NCI-H146 treated with DMSO at 0.1 percent for 48 hours (cell line): ENCODE data around the gene DPF1.
"Not testable (repeated sequence)": the region's sequence is repeated elsewhere in the genome, so short reads cannot be mapped to it uniquely, and the experiment has no call there.

Source experiments
- DNase-seq: peaks from one replicate; lab custom pipeline; 2025; ENCODE audit not compliant: unreplicated experiment; lab: John Stamatoyannopoulos, UW

DPF1 gene

GRCh38 chr19:38224014-38224862 is at the start of gene DPF1:
TSS of gene DPF1 (minus strand) at chr19:38224222. CDS start at chr19:38224142, 80 bp downstream.
- peak; percentile 67 for DNase-seq

DNA sequence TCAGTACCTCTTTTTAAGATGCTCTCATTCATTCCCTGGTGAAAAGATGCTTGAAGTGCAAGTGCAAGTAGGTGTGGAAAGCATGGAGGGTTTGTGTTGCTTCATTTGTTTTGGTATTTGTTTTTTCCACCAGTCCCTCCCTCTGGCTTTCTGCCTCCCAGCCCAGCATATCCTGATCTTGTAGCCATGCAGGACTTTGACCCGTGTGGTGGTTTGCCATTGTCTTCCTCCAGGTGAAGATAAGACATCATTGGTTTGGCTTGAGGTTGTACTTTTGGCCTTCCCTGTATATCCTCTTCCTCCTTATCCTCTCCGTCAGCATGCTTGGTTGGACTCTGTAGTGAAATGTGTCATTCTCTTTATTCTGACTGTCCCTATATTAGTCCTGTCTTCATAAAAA is 49.5 kb upstream of the DPF1 start:
- no peak for DNase-seq

DNA sequence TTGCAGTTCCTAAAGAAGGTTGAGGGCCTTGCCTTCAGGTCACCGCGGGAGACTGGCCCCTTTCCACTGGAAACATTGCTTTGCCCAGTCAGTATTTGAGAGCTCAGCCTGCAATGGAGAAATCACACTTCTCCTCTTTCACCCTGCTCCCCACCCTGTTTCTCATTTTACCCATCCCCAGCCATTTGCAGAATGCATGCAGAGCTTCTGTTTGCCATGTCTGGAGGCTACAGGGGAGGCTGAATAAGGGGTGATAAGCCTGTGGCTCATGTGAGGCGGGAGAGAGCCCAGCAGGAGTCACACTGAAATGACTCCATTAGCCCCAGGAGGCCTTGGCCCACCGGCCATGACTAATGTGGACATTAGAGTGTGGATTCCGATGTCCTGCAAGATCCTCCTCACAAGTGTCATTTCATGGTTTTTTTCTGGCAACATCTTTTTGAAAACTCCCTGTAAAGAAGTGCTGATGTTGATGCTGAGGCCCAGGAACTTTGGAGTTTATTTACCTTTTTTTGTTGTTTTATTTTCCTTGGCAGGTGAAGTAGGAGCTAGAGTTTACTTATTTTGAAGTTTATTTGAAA is 46.7 kb upstream of the DPF1 start:
- DNase-seq: peak; percentile 83

DNA sequence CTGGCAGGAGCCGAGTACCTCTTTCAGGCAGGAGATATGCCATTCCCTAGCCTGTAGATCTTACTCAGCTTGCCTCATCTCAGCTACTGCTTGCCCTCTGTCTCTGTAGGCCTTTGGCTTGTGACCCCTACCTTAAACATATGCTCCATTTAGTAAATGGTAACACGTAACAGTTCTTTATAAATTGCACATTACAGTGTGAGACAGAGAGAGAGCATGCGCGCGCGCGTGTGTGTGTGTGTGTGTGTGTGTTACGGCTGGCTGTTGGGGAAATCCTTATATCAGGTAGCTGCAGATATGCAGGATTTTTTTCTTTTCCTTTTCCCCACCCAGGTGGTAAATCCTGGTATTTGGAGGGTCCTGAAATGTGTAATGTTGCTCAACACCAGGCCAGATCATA is 44.5 kb upstream of the DPF1 start:
- DNase-seq: no peak

DNA sequence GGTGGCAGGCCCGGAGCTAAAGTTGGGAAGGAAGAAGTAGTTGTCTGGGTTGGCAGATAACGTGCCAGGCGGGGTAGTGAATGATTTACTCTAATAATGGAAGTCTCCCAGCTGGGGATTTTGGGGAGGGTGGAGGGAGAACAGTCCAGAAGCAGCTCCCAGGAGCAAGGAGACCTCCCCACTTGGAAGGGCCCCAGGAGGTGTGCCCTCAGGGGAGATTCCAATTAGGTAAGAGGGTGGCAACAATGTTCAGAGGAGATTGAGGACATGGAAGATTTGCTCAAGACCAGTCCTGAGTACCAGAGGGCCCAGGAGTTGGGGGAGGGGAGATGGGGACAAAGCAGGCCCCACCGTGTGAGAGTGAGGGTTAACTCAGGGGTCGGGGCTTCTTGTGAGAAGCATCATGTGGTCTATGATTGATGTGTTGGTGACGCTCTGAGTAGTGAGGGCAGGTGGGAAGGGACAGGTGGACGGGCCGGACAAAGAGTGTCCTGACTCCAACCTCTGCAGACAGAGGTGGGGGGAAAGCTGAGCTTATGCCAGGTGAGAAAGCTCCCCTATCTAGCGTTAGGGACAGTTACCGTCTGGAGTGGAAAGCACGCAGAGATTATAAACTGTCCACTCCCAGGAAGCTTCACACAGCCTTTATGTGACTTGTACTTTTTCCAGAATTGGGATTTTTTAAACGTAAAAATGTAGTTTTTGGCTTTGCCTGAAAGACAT is 43.9 kb upstream of the DPF1 start:
- DNase-seq: no peak

GRCh38 chr19:38266981-38267597 is 43.1 kb upstream of the DPF1 start:
- no peak for DNase-seq

- DNase-seq: no peak
Measured at GRCh38 chr19:38265921-38266429, 42.0 kb upstream of the DPF1 start.

GRCh38 chr19:38265213-38265861 is 41.3 kb upstream of the DPF1 start:
- DNase-seq: peak; percentile 18

DNA sequence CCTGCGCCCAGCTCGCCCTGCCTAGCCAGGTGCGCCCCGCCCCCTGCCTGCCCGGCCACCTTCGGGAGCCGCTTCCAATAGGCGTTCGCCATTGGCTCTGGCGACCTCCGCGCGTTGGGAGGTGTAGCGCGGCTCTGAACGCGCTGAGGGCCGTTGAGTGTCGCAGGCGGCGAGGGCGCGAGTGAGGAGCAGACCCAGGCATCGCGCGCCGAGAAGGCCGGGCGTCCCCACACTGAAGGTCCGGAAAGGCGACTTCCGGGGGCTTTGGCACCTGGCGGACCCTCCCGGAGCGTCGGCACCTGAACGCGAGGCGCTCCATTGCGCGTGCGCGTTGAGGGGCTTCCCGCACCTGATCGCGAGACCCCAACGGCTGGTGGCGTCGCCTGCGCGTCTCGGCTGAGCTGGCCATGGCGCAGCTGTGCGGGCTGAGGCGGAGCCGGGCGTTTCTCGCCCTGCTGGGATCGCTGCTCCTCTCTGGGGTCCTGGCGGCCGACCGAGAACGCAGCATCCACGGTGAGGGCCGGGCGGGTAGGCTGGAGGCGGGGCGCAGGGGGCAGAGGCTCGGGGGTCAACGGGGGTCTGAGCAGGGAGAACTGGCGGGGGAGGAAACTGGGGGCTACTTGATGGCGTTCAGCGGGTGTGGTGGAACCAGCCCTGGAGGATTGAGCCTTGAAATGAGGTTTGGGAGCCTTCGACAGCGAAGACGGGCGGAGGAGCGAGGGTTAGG is 40.6 kb upstream of the DPF1 start, which contains the start of gene SPINT2:
Gene SPINT2 (plus strand): TSS at position 88 of the 727 bp plus-strand sequence. CDS start 320 bp downstream, at position 408.
- no peak for DNase-seq

- DNase-seq: peak; percentile 94
Measured at GRCh38 chr19:38263689-38264485, 39.9 kb upstream of the DPF1 start.

DNA sequence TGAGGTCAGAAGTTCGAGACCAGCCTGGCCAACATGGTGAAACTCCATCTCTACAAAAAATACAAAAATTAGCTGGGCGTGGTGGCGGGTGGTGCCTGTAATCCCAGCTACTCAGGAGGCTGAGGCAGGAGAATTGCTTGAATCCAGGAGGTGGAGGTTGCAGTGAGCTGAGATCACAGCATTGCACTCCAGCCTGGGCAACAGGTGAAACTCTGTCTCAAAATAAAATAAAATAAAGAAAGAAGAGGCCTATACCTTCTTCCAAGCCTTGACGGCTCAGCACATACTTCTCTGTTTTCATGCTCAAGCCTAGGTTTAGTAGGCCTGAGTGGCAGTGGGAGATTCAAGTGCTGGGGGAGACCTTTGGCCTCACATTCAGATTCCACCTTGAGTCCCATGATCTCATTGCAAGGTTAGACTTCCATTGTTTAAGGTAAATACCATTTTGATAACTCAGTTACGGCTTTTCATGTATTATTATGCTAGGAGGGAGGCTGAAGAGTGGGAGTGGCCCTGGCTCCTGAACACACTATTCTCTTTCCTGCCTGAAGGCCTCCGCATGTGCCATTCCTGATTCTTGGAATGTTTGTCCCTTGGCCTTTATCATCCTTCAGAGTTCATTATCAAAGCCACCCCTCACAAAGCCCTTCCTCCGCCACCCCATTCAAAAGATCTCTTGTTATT is 38.7 kb upstream of the DPF1 start:
- DNase-seq: no peak

GRCh38 chr19:38261942-38262341 is 37.9 kb upstream of the DPF1 start:
- not testable (repeated sequence) for DNase-seq

GRCh38 chr19:38255383-38256014 is 31.5 kb upstream of the DPF1 start:
- no peak for DNase-seq

DNA sequence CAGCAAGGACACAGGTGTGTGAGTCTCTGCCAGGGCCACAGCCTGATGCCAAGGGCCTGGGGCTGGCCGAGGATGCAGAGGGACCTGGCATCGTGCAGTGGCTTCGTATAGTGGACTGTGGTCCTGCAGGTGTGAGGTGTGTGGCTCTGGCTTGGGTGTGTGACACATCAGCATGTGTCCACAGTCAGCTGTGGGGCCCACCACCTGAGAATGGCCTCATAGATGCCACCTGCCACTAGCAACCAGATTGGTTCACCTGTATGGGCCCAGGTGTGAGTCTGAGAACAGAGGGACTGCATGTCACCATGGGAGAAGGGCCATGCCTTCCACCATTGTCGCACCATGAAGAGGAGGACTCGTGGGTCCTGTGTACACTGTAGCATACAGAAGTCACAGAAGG is 29.8 kb upstream of the DPF1 start:
- no peak for DNase-seq

DNA sequence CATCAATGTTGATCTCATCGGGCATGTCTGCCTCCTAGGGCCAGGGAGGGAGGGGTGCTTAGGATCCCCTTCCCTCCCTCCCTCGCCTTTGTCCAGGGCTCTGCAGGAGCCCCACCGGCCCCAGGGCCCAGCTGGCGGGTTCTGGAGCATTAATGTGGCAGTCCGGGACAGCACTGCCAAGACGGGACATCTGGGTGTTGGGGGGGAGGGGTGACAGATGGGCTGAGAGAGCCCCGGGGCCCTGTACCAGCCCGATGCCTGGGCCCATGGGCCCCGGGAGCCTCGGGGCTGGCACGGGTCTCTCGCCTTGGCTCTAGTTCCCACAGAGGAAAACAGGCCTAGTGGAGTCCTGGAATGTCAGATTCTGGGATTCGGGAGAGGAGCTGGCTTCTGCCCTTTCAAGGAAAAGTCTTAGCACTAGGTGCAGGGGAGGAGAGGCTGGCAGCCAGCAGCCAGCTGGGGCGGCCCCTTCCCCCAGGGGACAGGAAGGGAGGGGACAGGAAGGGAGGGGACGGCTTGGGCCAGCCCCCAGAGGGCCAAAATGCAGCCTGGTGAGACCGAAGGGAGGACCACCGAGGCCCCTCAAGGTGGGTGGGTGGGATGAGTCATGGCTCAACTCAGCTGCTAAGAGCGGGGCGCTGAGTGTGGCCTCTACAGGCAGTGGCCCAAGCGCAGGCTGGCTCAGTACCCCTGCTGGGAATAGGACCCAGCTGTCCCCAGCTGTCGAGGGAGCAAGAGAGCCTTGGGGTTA is 29.1 kb upstream of the DPF1 start:
- no peak for DNase-seq

DNA sequence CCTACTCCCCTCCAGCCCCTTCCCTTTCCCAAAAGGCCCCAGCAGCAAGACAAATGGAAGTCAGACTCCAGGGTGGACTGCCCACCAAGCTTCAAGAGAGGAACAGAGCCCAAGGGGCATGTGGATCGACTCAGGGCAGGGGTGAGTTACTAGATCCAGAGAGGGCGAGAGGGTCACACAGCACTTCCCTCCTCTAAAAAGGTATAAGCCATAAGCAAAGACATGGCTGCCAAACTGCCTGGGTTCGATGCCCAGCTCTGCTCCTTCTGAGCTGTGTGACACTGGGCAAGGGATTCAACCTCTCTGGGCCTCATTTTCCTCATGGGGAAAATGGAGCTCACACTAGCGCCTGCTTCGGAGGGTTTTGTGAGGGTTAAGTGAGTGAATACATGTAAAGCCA is 28.4 kb upstream of the DPF1 start:
- DNase-seq: no peak

GRCh38 chr19:38251564-38252051 is 27.6 kb upstream of the DPF1 start:
- DNase-seq: no peak
